HepG2 (cell line): ENCODE data around the gene HECTD1.

ENCODE experiments used
- POLR2A ChIP-seq, 2 experiments: IDR thresholded peaks; 2 replicates each; pipeline ENCODE4 v1.6.1; 2011; ENCODE audit warnings: low read depth in 2 of 2, low read length in 2 of 2, mild to moderate bottlenecking in 1 of 2, moderate library complexity in 1 of 2; ENCODE audit not compliant: insufficient read depth in 1 of 2
- RELA ChIP-seq: sonication (generic); formaldehyde crosslinking; IDR thresholded peaks from 2 replicates; pipeline ENCODE4 v1.4.0; 2020; ENCODE audit warnings: missing genetic modification reagents
- SMAD3 ChIP-seq: sonication (generic); formaldehyde crosslinking; IDR thresholded peaks from 2 replicates; pipeline ENCODE4 v1.4.0; 2020; ENCODE audit warnings: missing genetic modification reagents
- SUZ12 ChIP-seq: fragments of 150-350 bp; IDR thresholded peaks from 2 replicates; pipeline ENCODE4 v1.6.1; 2014; ENCODE audit warnings: low read depth, low read length
- ZFP90 ChIP-seq: sonication (generic); formaldehyde crosslinking; IDR thresholded peaks from 2 replicates; pipeline ENCODE4 v1.8.0; 2022; ENCODE audit warnings: missing genetic modification reagents, mild to moderate bottlenecking, inconsistent platforms, borderline replicate concordance
- ZNF709 ChIP-seq: sonication (generic); formaldehyde crosslinking; IDR thresholded peaks from 2 replicates; pipeline ENCODE4 v1.5.0; 2020; ENCODE audit warnings: mild to moderate bottlenecking, missing genetic modification reagents
- ZNF776 ChIP-seq: sonication (generic); formaldehyde crosslinking; IDR thresholded peaks from 2 replicates; pipeline ENCODE4 v1.4.0; 2020; ENCODE audit warnings: mild to moderate bottlenecking, missing genetic modification reagents

DNA sequence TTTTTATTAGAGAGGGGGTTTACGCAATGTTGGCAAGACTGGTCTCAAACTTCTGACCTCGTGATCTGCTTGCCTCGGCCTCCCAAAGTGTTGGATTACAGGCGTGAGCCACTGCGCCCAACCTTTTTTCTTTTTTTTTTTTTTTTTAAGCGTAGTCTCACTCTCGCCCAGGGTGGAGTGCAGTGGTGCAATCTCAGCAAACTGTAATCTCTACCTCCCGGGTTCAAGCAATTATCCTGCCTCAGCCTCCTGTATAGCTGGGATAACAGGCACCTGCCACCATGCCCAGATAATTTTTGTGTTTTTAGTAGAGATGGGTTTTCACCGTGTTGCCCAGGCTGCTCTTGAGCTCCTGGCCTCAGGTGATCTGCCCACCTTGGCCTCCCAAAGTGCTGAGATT lies 8.8 kb upstream of the HECTD1 start:
- TF ChIP-seq POLR2A (IDR thresholded peaks at IDR 0.05; ENCODE audit: insufficient read depth in 1 of 2, low read depth in 2 of 2, low read length in 2 of 2), result no peak
- no peak for TF ChIP-seq ZNF776
- TF ChIP-seq SMAD3 (CRISPR knock-in tag), result no peak
- TF ChIP-seq ZNF709 (CRISPR knock-in tag), result no peak
- no peak for TF ChIP-seq RELA (CRISPR knock-in tag)
- 0 out of 2 replicates have a peak, but pooled peaks have one; percentile 39 for TF ChIP-seq ZFP90 (CRISPR knock-in tag)
- TF ChIP-seq SUZ12, result no peak
